Thyroid gland (tissue), 4 donors: ENCODE data around the gene CYP3A5.

ENCODE experiments used
- CTCF ChIP-seq, 6 experiments: fragments of 200-600 bp in 3 of 6; fragments of 450-650 bp in 3 of 6; sonication (generic) in 3 of 6; IDR thresholded peaks; one replicate each; pipeline ENCODE4 v1.5.1; 2016 to 2019; ENCODE audit warnings: antibody characterized with exemption in 6 of 6, mild to moderate bottlenecking in 2 of 6, inconsistent platforms in 1 of 6, moderate library complexity in 1 of 6
- POLR2A ChIP-seq, 2 donors: fragments of 450-650 bp; IDR thresholded peaks; one replicate each; pipeline ENCODE4 v1.6.1; 2017; ENCODE audit warnings: antibody characterized with exemption in 2 of 2, mild to moderate bottlenecking in 2 of 2, moderate library complexity in 1 of 2

GRCh38 chr7:99615989-99616358, 63.8 kb downstream of the CYP3A5 start:
- TF ChIP-seq CTCF (IDR thresholded peaks at IDR 0.05) (no peak), POLR2A (IDR thresholded peaks at IDR 0.05) (no peak)
